Fibroblast of skin of back (primary cell): Measurements from ENCODE around the gene PKP3.
"Not testable (repeated sequence)": the region's sequence is repeated elsewhere in the genome, so short reads cannot be mapped to it uniquely, and the experiment has no call there.

ENCODE experiments used
- DNase-seq: peaks from one replicate; pipeline ENCODE4 v3.0.0-alpha.2; 2013

Gene PKP3

DNA sequence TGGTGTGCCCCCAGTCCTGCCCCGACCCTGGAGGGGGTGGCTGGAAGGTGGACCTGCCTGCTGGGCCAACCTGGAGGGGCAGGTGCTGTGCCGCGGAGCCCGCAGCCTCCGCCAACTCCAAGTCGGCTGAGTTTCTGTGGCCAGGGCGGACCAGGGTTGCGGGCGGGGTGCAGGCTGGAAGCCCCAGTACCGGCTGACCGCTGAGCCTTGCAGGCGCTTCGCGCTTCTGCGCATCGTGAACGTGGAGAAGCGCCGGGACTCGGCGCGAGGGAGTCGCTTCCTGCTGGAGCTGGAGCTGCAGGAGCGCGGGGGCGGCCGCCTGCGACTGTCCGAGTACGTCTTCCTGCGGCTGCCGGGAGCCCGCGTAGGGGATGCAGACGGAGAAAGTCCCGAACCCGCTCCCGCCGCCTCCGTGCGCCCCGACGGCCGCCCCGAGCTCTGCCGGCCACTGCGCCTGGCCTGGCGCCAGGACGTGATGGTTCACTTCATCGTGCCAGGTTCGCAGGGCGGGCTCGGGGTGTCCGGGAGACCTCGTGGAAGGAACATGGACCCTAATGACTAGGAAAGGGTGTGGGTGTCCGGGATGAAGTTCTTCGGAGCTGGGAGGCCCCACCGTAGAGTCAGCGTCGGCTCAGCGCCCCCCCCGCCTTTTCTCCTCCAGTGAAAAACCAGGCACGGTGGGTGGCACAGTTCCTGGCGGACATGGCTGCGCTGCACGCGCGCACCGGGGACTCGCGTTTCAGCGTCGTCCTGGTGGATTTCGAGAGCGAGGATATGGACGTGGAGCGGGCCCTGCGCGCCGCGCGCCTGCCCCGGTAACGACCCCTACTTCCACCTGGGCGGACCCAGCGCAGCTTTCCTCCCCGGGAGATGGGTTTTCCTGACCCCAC lies 14.6 kb upstream of the PKP3 start:
- no peak for DNase-seq

GRCh38 chr11:380095-380480 lies 13.9 kb upstream of the PKP3 start:
- no peak for DNase-seq

DNA sequence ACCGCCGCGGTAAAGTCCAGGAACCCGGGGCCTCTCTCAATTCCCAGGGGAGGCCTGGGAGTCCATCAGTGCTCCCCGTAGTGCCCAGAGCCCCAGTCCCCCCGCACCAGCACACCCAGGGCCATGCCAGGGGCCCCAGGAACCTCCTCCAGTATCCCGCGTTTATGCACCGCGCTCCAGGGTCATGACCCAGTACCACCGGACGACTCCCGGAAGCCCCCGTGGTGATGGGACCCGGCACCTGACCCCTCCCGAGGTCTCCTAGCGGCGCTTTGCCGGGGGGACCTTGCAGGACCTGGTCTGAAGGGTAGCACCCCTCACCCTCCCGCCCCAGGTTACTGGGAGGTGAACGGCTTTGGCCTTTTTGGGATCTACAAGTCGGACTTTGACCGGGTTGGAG lies 13.5 kb upstream of the PKP3 start:
- no peak for DNase-seq

- DNase-seq, result no peak
Observed at GRCh38 chr11:380996-381395, 13.0 kb upstream of the PKP3 start.

GRCh38 chr11:381501-382072 lies 12.4 kb upstream of the PKP3 start:
- DNase-seq, result no peak

GRCh38 chr11:382081-382629 lies 11.9 kb upstream of the PKP3 start:
- DNase-seq, result no peak

GRCh38 chr11:383431-383830 lies 10.6 kb upstream of the PKP3 start:
- DNase-seq, result no peak

- no peak for DNase-seq
Observed at GRCh38 chr11:384511-384910, 9.5 kb upstream of the PKP3 start.

DNA sequence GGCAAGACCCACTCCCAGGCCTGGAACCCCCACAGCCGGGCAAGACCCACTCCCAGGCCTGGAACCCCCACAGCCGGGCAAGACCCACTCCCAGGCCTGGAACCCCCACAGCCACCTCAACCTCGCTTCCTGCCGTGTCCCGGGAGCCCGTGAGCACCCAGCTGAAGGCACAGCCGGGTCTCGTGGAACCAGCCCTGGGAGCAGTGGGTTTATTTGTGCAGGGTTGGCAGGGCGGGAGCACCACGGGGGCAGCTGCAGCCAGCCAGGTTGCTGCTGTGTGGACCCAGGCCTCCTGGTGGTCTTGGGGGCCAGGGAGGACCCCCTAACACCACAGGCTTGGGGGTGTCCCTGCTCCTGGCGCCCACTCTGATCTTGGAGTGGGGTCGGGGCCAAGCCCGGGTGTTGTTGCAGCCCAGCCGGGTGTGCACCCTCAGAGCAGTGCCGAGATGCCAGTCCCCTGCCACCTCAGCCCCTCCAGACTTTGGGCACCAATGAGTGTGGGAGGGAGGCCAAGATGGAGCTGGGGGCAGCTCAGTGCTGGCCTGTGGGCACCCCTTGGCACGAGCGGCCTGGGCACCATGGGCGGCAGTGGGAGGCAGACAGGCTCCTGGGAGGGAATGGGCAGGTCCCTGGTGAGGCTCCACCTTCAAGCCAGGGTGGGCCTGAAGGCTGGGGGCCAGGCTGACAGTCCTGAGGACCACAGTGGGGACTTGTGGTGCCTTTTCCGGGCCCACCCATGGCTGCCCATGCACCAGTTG lies 8.2 kb upstream of the PKP3 start:
- DNase-seq, result no peak

- DNase-seq, result no peak
Observed at GRCh38 chr11:386483-386882, 7.5 kb upstream of the PKP3 start.

GRCh38 chr11:387193-387793 lies 6.7 kb upstream of the PKP3 start:
- no peak for DNase-seq

GRCh38 chr11:389369-389768 lies 4.6 kb upstream of the PKP3 start:
- not testable (repeated sequence) for DNase-seq

DNA sequence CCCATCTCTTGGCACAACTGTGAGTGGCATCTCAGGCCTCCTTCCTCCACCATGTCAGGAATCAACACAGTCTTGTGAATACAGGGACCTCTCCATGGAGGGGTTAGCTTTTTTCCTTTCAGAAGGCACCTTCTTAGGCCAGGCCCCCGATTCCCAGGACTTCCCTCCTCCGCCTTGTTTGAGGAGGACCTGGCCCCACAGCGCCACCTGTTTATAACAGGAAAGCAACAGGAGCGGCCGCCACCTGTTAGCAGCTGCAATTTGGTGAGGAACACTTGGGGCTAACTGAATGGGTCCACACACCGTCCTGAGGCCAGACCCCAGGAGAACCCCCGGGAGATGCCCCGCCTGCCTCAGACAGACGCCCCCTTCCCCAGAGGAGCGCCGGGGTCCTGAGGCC lies 3.8 kb upstream of the PKP3 start:
- no peak for DNase-seq

GRCh38 chr11:391117-392017 lies 2.6 kb upstream of the PKP3 start:
- no peak for DNase-seq

DNA sequence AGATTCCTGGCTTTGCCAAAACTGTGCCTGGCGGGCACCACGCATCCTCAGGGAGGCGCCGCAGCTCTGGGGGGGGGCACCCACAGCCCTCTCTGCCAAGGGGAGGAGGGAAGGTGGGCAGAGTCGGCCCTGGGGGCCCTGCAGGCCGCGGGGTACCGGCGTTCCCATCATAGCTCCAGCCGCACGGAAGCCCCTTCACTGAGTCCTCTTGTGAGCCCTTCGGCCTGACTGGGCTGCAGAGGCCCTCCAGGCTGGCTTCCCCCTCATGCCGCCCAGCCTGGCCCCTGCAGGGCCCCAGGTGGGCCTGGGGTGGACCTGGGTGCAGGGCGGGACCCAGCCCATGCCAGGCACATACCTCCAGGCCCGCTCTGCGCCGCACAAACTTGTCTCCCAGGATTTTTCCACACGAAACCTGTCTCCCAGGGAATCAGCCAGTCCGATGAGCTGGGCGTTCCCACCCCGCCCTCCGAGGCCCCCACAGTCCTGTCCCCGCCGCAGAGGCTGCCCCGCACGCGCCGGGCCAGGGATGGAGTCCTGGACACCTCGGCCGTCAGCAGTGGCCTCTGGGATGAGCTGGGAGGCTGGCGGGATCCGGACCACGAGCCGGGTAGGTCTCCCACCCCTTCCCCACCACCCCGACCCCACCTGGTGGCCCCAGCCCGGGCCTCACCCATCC lies 1.8 kb upstream of the PKP3 start:
- DNase-seq, result no peak

DNA sequence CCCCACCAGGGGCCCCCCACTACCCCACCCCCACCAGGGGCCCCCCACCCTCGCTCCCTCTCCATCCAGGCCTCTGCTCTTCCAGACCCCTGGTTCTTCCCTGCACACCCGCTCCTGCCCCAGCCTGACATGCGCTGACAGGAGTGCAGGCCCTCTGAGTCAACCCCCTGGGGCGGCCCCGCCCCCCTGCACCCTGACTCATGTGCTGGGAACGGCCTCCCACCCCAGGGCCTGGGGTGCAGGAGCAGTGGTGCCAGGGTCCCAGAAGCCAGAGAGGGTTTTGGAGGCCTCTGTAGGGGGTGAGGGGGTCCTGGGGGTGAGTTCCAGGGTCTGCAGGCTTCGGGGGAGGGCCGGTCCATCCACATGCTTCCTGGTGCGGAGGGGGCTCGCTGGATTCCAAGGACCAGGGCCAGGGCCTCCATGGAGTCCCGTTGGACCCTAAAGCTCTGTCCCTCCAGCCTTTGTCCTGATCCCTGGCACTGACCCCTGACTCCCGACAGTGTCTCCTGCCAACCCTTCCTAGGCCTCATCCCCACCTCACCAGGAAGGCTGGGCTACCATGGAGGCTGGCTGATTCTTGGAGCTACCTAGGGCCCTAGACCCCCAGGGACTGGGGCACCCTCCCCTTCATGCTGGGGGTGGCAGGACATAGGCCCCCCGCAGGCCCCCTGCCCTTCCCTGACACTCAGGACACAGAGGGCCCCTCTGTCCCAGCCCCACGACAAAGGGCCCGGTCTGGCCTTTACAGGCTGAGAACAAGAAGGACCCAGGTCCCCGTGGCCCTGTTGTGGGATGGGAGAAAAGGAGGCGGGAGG lies 583 bp upstream of the PKP3 start:
- peak; percentile 88 for DNase-seq

DNA sequence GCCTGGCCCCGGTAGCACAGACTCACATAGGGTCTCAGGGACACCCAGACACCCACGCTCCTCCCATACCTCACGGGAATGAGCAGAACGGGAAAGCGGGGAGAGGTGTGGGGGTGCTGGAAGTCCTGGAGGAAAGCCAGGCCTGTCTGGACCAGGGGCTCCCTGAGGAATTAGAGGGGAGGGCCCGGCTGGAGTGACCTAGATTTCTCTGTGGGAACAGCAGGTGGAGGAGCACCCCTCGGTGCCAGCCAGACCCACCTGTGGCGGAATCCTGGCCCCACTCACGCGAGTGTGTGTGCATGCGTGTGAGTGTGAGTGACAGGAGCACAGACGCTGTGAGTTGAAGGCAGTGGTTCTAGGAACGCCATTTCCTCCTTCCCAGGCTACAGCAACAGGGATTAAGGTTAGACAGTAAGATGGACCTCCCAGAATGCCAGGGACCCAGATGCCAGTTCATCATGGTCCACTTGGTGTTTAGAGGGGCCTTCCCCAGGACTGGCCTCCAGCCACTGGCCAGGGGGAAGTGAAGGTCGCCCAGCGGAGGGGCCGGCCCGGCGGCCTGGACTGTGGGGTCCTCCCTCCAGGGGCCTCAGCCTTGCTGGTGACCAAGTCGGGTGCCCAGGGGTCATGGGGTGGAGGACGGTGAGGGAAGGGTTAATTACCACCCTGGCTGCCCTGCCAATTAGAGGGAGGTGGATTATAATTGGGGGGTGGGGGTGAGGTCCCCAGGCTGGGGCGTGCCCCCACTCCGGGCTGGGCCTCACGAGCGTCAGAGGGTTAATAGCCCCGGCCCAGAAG lies 1.0 kb downstream of the PKP3 start:
- no peak for DNase-seq

DNA sequence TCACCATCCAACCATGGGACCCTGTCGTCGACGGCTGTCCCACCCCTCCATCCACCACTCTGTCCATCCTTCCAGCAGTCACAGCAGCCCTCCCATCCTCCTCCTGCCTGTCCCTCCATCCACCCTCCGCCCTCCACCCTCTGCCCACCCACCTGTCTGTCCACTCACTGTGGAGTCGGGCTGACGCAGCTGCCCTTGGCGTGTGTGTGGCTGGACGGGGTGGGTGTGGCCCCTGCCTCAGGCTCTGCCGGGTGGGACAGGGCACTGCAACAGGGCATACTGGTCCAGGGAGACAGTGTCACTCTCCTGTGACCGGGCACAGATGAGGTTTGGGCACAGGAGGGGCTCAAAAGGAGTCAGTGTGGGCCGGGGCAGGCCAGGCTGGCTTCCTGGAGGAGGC lies 1.9 kb downstream of the PKP3 start:
- DNase-seq, result no peak

DNA sequence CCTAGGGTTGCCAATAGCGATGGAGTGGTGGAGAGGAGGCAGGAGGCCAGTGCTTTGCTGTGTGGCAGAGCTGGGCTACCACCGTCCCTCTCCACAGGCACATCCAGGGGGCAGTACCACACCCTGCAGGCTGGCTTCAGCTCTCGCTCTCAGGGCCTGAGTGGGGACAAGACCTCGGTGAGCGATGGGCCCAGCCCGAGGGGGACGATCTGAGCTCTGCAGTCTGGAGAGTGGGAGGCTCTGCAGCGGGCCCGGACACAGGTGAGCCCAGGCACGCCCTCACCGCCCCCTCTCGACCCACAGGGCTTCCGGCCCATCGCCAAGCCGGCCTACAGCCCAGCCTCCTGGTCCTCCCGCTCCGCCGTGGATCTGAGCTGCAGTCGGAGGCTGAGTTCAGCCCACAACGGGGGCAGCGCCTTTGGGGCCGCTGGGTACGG lies 2.5 kb downstream of the PKP3 start:
- DNase-seq, result peak; percentile 43
